SK-N-MC (cell line): Measurements from ENCODE around the gene PER3.

Experiments used
- DNase-seq: peaks from one replicate; pipeline ENCODE4 v3.0.0-alpha.2; 2011; ENCODE audit warnings: low read depth, low spot score
- H3K27ac ChIP-seq: fragments of 200-600 bp; sonication (generic); 2 replicates; pipeline ENCODE4 v1.5.1; 2016; ENCODE audit warnings: mixed run types
- H3K36me3 ChIP-seq: fragments of 200-600 bp; sonication (generic); 2 replicates; pipeline ENCODE4 v1.6.1; 2017; ENCODE audit warnings: antibody characterized with exemption, low read length, mixed read lengths; ENCODE audit not compliant: insufficient read depth
- H3K4me3 ChIP-seq: fragments of 200-600 bp; sonication (generic); 2 replicates; pipeline ENCODE4 v1.5.1; 2016
- H3K9ac ChIP-seq: fragments of 200-600 bp; sonication (generic); 2 replicates; pipeline ENCODE4 v1.8.0; 2017; ENCODE audit warnings: mixed run types, mixed read lengths; ENCODE audit not compliant: insufficient read length
- H3K9me3 ChIP-seq: fragments of 200-600 bp; sonication (generic); 2 replicates; pipeline ENCODE4 v1.6.1; 2017; ENCODE audit warnings: low read depth, mild to moderate bottlenecking, antibody characterized with exemption, low read length, moderate library complexity, mixed read lengths
- EZH2 ChIP-seq: fragments of 200-600 bp; sonication (generic); IDR thresholded peaks from one replicate; pipeline ENCODE4 v1.6.1; 2017; ENCODE audit warnings: antibody characterized with exemption
- FOXP2 ChIP-seq: optimal IDR thresholded peaks from 2 replicates; pipeline ENCODE3; 2011; ENCODE audit warnings: mild to moderate bottlenecking, moderate library complexity; ENCODE audit not compliant: insufficient read depth; ENCODE audit errors: extremely low read length, control extremely low read depth
- POLR2AphosphoS5 ChIP-seq: IDR thresholded peaks from 2 replicates; pipeline ENCODE4 v1.6.1; 2012; ENCODE audit warnings: mild to moderate bottlenecking, low read depth, low read length, borderline replicate concordance

The PER3 gene

DNA sequence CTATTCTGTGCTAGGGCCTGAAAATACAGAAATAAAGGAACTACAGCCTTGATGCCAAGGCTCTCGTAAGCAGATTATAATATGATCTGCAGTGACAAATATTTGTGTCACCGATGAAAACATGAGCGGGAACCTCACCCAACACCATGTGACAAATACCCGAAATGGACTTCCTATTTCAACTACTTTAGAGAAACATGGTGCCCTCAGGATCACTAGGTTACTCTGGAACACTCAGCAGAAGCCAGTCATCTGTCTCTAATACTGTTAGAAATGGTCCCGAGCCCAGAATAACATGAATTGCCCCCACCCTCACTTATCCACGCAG, 13.5 kb upstream of the PER3 start:
- H3K36me3 ChIP-seq: peaks cover 13% of the 10 kb centered on the region
- peak overlapping the region; percentile 92 for H3K4me3 ChIP-seq
- no peak overlapping the region for H3K27ac ChIP-seq
- no peaks in the 10 kb centered on the region for H3K9me3 ChIP-seq
- DNase-seq: no peak
- TF ChIP-seq EZH2: no peak
- TF ChIP-seq FOXP2: no peak
- no peak for TF ChIP-seq POLR2AphosphoS5
- peak overlapping the region; percentile 63 for H3K9ac ChIP-seq

DNA sequence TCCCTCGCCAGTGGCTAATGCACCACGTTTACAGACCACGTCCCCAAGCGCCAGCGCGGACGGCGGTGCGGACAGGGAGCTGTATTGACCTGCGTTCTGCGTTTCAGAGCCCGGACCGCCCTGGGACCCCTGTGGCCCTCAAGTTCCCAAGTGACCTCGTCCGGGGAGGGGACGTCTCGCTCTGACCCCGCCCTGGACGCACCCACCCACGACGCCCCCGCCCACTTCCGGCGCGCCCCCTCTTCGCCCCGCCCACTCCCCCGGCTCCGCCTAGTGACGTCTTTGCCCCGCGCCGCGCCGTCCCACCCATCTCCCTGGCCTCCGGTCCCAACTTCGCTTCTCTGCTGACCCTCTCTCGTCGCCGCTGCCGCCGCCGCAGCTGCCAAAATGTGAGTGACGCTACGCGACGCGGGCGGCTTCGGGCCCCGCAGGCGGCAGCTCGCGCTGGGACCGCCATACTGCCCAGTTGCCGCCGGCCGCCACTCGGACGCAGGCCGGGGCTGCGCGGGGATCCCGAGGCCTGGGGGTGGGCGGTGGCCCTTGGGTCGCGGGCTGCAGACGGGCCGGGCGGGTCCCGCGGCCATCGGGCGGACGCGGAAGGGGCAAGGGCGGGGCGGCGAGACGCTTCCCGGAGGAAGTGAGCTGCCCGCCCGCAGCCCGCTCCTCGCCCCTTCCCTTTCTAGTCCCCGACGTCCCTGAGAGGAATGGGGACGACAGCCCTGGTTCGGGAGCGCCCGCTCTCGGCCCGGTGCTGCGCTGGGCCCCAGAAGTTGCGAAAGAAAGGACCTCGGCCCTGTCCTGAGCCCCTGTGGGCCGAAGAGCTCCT, 12.9 kb upstream of the PER3 start, which contains the start of gene VAMP3:
TSS of gene VAMP3 (plus strand) at position 300 of the 826 bp plus-strand sequence. CDS start at position 388, 88 bp downstream.
- no peak for TF ChIP-seq FOXP2
- TF ChIP-seq POLR2AphosphoS5: peak; percentile 69; the same call in 1 of the 2 replicates
- Histone ChIP-seq H3K4me3 (peak within 1 kb of the TSS; percentile 92), H3K36me3 (peaks cover 16% of the 10 kb centered on the region), H3K9me3 (no peaks in the 10 kb centered on the region), H3K9ac (peak within 1 kb of the TSS; percentile 86), H3K27ac (no peak within 1 kb of the TSS)
- DNase-seq: no peak

DNA sequence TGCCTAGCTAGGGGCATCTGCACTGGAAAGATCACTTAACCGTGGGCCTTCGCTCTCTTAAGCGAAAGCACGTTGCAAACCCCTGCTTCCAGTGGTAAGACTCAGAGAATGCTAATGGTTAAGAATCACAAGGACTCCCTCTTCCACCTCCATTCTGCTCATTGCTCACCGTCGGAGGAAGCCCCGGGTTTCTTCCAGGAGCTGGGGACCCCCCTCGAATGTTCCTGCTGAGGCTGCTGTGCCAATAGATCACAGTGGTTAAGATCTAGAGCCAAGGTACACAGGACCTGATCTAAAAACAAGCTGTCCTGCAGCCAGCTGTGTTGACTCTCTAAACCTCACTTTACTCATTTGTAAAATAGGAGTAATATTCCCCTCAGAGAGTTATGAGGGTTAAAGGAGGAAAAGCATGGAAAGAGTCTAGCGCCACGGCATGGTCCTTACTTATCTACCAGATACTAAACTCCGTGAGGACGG, 12.2 kb upstream of the PER3 start:
- Histone ChIP-seq H3K9me3 (no peaks in the 10 kb centered on the region), H3K9ac (peak overlapping the region; percentile 86), H3K4me3 (peak overlapping the region; percentile 92), H3K27ac (no peak overlapping the region), H3K36me3 (peaks cover 19% of the 10 kb centered on the region)
- no peak for TF ChIP-seq FOXP2
- TF ChIP-seq EZH2: no peak
- TF ChIP-seq POLR2AphosphoS5: no peak
- no peak for DNase-seq

DNA sequence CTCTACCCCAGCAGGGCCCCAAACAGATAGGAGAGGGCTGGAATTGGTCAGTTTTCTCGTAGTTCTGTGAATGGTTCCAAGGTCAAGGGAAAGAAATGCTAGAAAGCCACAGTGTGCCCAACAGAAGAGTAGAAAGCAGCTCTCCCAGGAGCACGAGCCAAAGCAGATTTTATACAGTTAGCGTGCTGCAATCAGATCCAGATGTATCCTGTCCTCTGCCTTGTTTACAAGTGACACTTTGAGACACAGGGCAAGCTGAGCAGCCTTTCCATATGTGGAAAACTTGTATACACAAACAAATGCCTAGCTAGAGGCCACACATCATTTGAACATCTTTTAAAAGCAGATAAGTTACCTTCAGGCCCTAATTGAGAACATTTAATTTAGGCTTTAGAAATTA, 6.5 kb upstream of the PER3 start:
- peaks cover 48% of the 10 kb centered on the region for H3K36me3 ChIP-seq
- no peaks in the 10 kb centered on the region for H3K9me3 ChIP-seq
- H3K9ac ChIP-seq: no peak overlapping the region
- no peak overlapping the region for H3K4me3 ChIP-seq
- DNase-seq: no peak
- no peak overlapping the region for H3K27ac ChIP-seq
- no peak for TF ChIP-seq POLR2AphosphoS5
- TF ChIP-seq FOXP2: no peak
- no peak for TF ChIP-seq EZH2

DNA sequence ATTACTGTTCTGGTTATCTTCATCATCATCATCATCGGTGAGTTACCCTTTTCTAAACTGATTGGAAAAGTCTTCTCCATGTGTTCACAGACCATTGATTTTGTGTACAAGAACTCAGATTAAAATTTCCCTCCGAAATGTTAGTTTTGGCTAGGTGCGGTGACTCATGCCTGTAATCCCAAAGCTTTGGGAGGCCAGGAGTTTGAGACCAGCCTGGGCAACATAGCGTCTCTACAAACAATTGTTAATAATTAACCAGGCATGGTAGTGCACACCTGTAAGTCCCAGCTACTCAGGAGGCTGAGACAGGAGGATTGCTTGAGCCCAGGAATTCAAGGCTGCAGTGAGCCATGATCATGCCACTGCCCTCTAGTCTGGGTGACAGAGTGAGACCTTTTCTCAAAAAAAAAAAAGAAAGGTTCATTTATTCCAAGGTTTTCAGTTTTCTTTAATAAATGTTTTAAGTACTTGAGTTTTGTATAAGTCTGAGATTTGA, 5.9 kb upstream of the PER3 start:
- TF ChIP-seq EZH2: no peak
- no peaks in the 10 kb centered on the region for H3K9me3 ChIP-seq
- no peak overlapping the region for H3K9ac ChIP-seq
- H3K4me3 ChIP-seq: no peak overlapping the region
- DNase-seq: no peak
- H3K36me3 ChIP-seq: peaks cover 48% of the 10 kb centered on the region
- H3K27ac ChIP-seq: no peak overlapping the region

DNA sequence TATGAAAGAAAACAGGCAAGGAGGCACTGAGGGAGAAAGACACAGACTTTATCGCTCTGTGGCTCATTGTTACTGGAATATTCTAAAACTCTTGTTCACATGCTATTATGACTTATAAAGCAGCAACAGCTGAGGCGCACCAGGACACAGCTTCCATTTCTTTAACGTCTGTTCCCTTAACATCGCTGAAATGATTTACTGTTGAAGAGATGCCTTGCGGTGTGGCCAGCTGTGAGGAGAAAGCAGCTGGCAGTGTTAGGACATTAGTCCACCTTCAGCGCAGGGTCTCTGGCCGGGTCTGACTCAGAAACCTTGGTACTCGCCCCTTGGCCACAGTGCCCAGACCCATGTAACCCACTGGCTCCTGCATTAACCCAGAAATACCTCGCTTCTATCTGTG, 3.1 kb upstream of the PER3 start:
- Histone ChIP-seq H3K4me3 (no peak overlapping the region), H3K36me3 (peaks cover 34% of the 10 kb centered on the region; the same call in 1 of the 2 replicates), H3K9ac (no peak overlapping the region), H3K9me3 (no peaks in the 10 kb centered on the region), H3K27ac (no peak overlapping the region)
- TF ChIP-seq FOXP2: no peak
- DNase-seq: no peak

DNA sequence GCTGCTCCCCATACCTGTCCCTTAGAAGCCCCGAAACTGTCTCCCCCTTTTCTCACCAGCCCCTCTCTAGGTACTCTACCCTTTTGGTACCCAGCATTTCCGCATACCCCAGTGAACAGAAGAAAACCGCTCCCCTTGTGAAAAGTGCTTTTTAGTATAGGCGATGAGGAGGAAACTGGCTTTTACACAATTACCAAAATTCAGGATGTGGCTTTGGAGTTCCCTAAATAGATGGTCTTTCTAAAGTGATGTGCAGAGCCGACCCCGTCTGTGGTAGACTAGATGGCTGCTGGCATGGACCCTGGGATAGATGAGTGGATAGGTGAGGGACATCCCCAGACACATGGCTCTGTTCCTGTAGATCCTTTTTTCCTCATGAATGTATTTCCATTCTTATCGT, 2.6 kb upstream of the PER3 start:
- no peak for TF ChIP-seq FOXP2
- TF ChIP-seq POLR2AphosphoS5: no peak
- no peak for TF ChIP-seq EZH2
- Histone ChIP-seq H3K27ac (no peak overlapping the region), H3K36me3 (peaks cover 29% of the 10 kb centered on the region; the same call in 1 of the 2 replicates), H3K9me3 (no peaks in the 10 kb centered on the region), H3K9ac (no peak overlapping the region), H3K4me3 (no peak overlapping the region)
- no peak for DNase-seq

DNA sequence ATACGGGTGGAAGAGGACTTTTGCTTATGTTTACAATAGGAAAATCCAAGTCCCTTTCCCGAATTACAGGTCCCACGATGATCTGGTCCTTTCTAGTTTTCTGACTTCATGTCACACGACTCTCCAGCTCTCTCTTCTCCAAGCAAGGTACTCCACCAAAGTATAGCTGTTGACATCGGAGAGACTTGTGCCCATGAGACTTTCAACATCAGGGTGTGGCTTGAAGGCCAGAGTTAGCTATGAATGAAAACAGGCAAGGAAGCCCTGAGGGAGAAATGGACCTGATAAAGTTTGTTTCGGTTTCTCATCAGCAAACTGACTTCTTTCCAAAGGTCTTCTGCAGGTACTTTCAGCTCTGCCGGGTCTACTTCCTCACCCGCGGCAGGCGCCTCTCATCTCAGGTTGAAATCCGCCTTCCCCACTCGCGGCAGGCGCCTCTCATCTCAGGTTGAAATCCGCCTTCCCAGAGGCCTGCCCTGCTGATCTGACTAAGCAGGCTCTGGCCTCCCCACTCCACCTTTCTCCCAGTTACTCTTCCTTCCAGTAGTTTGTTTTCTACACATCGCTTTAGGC, 2.1 kb upstream of the PER3 start:
- no peak for DNase-seq
- Histone ChIP-seq H3K9ac (no peak overlapping the region), H3K4me3 (no peak overlapping the region), H3K36me3 (peaks cover 29% of the 10 kb centered on the region; the same call in 1 of the 2 replicates), H3K27ac (no peak overlapping the region), H3K9me3 (no peaks in the 10 kb centered on the region)
- no peak for TF ChIP-seq POLR2AphosphoS5
- no peak for TF ChIP-seq EZH2
- TF ChIP-seq FOXP2: no peak

DNA sequence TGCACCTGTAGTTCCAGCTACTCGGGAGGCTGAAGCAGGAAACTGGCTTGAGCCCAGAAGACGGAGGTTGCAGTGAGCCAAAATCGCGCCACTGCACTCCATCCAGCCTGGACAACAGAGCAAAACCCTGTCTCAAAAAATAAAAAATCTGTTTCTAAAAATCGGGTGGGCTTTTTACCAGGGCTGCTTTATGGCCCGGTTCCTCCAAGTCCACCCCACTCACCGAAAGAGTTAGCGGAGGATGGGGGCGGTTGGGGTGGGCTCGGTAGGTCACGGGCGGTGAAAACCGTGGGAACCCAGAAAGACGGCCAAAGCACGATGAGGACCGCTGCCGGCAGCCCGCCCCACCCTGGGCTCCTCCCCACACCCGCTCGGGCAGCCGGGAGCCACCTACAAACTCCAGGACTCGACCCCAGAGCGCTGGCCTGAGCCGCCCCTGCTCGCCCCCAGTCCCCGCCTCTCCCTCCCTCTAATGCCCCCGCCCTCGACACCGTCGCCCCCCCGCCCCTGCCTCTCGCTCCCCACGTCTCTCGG, 846 bp upstream of the PER3 start:
- H3K27ac ChIP-seq: no peak overlapping the region
- H3K9me3 ChIP-seq: no peaks in the 10 kb centered on the region
- no peak for DNase-seq
- H3K36me3 ChIP-seq: peaks cover 17% of the 10 kb centered on the region; the same call in 1 of the 2 replicates
- TF ChIP-seq FOXP2 (no peak), EZH2 (no peak), POLR2AphosphoS5 (no peak)
- H3K4me3 ChIP-seq: peak overlapping the region; percentile 80
- H3K9ac ChIP-seq: peak overlapping the region; percentile 63
